ENCODE measurements around the gene POLK. TPM values are rescaled to one million over a fixed set of nuclear protein-coding genes. Genes with fewer than 3 reads are reported as not detected.

POLK gene
- total and polyA plus RNA-seq, 2 of the 13 experiments (the other 11 are each of a cell fraction or from before 2014, with no cell fraction given), result 8.6 to 11.7 TPM

GRCh38 chr5:75511435-75512382, at the start of gene POLK, which contains the start of gene CERT1 (continued):
- TF ChIP-seq ZNF740 (CRISPR knock-in tag; IDR thresholded peaks at IDR 0.05) (no peak; the same call in 1 of the 2 replicates), ZNF335 (CRISPR knock-in tag; IDR thresholded peaks at IDR 0.05) (no peak; the same call in 1 of the 2 replicates), ZFYVE20 (CRISPR knock-in tag; IDR thresholded peaks at IDR 0.05; ENCODE audit: borderline replicate concordance, low read depth) (no peak), SMAD9 (CRISPR knock-in tag; IDR thresholded peaks at IDR 0.05) (no peak; the same call in 1 of the 2 replicates), SNAPC5 (CRISPR knock-in tag; IDR thresholded peaks at IDR 0.05; ENCODE audit: borderline replicate concordance) (no peak), MLLT10 (CRISPR knock-in tag; IDR thresholded peaks at IDR 0.05) (no peak), RBFOX2 (IDR thresholded peaks at IDR 0.05; ENCODE audit: low read depth, low read length) (peak; percentile 79), ZSCAN25 (CRISPR knock-in tag; IDR thresholded peaks at IDR 0.05) (peak; percentile 57; the same call in 1 of the 2 replicates), ZFP37 (CRISPR knock-in tag; IDR thresholded peaks at IDR 0.05; ENCODE audit: borderline replicate concordance) (no peak), ZNF180 (CRISPR knock-in tag; IDR thresholded peaks at IDR 0.05; ENCODE audit: borderline replicate concordance, low read depth) (no peak), ZNF576 (CRISPR knock-in tag; IDR thresholded peaks at IDR 0.05) (0 out of 2 replicates have a peak, but pooled peaks have one; percentile 36), HNRNPH1 (optimal IDR thresholded peaks at IDR 0.05; ENCODE audit: low read depth, low read length) (no peak), SOX13 (IDR thresholded peaks at IDR 0.05) (no peak), SOX13 (CRISPR knock-in tag; conservative IDR thresholded peaks at IDR 0.05 in 1 of 2, IDR thresholded peaks at IDR 0.05 in 1 of 2) (peak in 1 of 2 experiments; percentile 30; a peak in 1 of 4 replicates), SMAD1 (CRISPR knock-in tag; IDR thresholded peaks at IDR 0.05; ENCODE audit: borderline replicate concordance, low read depth) (no peak), MBD4 (IDR thresholded peaks at IDR 0.05; ENCODE audit: borderline replicate concordance, low read length) (no peak), ZNF589 (CRISPR knock-in tag; conservative IDR thresholded peaks at IDR 0.05) (no peak), ZNF777 (CRISPR knock-in tag; IDR thresholded peaks at IDR 0.05) (no peak; the same call in 1 of the 2 replicates), ZKSCAN8 (CRISPR knock-in tag; IDR thresholded peaks at IDR 0.05; ENCODE audit: borderline replicate concordance) (no peak), PITX1 (CRISPR knock-in tag; IDR thresholded peaks at IDR 0.05) (0 out of 2 replicates have a peak, but pooled peaks have one; percentile 32), RNF2 (conservative IDR thresholded peaks at IDR 0.05; ENCODE audit: low read depth) (no peak), NFE2L2 (IDR thresholded peaks at IDR 0.05; ENCODE audit: low read length) (no peak)
- TF ChIP-seq, protein P1, sequence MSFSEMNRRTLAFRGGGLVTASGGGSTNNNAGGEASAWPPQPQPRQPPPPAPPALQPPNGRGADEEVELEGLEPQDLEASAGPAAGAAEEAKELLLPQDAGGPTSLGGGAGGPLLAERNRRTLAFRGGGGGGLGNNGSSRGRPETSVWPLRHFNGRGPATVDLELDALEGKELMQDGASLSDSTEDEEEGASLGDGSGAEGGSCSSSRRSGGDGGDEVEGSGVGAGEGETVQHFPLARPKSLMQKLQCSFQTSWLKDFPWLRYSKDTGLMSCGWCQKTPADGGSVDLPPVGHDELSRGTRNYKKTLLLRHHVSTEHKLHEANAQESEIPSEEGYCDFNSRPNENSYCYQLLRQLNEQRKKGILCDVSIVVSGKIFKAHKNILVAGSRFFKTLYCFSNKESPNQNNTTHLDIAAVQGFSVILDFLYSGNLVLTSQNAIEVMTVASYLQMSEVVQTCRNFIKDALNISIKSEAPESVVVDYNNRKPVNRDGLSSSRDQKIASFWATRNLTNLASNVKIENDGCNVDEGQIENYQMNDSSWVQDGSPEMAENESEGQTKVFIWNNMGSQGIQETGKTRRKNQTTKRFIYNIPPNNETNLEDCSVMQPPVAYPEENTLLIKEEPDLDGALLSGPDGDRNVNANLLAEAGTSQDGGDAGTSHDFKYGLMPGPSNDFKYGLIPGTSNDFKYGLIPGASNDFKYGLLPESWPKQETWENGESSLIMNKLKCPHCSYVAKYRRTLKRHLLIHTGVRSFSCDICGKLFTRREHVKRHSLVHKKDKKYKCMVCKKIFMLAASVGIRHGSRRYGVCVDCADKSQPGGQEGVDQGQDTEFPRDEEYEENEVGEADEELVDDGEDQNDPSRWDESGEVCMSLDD (CRISPR knock-in tag; IDR thresholded peaks at IDR 0.05; ENCODE audit: borderline replicate concordance), result no peak
- TF ChIP-seq, protein P2, sequence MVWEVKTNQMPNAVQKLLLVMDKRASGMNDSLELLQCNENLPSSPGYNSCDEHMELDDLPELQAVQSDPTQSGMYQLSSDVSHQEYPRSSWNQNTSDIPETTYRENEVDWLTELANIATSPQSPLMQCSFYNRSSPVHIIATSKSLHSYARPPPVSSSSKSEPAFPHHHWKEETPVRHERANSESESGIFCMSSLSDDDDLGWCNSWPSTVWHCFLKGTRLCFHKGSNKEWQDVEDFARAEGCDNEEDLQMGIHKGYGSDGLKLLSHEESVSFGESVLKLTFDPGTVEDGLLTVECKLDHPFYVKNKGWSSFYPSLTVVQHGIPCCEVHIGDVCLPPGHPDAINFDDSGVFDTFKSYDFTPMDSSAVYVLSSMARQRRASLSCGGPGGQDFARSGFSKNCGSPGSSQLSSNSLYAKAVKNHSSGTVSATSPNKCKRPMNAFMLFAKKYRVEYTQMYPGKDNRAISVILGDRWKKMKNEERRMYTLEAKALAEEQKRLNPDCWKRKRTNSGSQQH (CRISPR knock-in tag; IDR thresholded peaks at IDR 0.05; ENCODE audit: low read depth), result no peak
